Cardiac fibroblast (primary cell): ENCODE data around the gene PLXDC1.

Experiments
- DNase-seq, 2 donors: peaks; one replicate each; pipeline versions ENCODE4 v3.0.0 to v3.0.0-alpha.2; 2010; ENCODE audit warnings: low read depth in 2 of 2
- H3K4me3 ChIP-seq, 2 donors: replicated peaks in 1 of 2; 1 replicate in 1 of 2; 2 replicates in 1 of 2; pipeline ENCODE4 v1.5.1; 2011; ENCODE audit warnings: low read depth in 2 of 2, low read length in 2 of 2, mild to moderate bottlenecking in 2 of 2, moderate library complexity in 1 of 2
- CTCF ChIP-seq: IDR thresholded peaks from one replicate; pipeline ENCODE4 v1.5.1; 2011; ENCODE audit warnings: low read depth, mild to moderate bottlenecking, low read length, inconsistent platforms

The PLXDC1 gene

GRCh38 chr17:39077252-39077651, 74.2 kb downstream of the PLXDC1 start:
- no peak overlapping the region for H3K4me3 ChIP-seq
- TF ChIP-seq CTCF, result no peak
- DNase-seq, result no peak

GRCh38 chr17:39074676-39075075, 76.8 kb downstream of the PLXDC1 start:
- H3K4me3 ChIP-seq, result no peak overlapping the region
- TF ChIP-seq CTCF, result no peak
- DNase-seq, result no peak

DNA sequence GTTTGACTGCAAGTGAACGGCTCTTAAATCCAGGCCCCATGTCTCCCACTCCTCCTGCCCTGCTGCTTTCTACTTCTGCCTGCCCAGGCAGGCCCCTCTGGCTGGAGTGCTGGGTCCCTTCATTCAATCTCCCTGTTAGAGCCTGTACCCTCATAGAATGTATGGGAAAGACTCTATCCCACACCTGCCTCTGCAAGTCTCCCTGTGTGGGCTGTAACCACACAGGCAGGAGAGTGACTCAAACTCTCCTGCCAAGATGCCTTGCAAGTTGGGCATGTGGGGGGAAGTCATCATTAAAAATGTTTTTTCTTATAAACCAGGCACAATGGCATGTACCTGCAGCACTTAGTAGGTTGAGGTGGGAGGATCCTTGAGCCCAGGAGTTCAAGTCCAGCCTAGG, 77.5 kb downstream of the PLXDC1 start:
- no peak overlapping the region for H3K4me3 ChIP-seq
- no peak for DNase-seq
- no peak for TF ChIP-seq CTCF

DNA sequence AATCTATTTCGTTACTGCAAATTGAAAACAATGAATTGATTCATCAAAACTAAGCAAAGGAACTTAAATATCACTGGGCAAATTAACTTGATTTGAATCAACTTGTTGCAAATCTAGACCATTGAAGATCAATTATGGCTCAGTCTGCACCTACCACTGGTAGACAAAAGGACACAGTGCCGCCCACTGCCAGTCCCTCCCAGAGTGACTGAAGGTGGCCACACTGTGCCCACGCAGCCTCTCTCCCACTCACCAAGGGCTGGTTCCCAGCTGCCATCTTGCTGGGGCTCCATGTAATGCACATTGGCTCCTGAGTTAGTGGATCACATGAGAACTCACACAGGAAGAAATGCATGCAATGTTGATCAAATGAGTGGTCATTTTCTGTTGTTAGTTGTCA, 78.1 kb downstream of the PLXDC1 start:
- no peak overlapping the region for H3K4me3 ChIP-seq
- no peak for DNase-seq
- no peak for TF ChIP-seq CTCF

DNA sequence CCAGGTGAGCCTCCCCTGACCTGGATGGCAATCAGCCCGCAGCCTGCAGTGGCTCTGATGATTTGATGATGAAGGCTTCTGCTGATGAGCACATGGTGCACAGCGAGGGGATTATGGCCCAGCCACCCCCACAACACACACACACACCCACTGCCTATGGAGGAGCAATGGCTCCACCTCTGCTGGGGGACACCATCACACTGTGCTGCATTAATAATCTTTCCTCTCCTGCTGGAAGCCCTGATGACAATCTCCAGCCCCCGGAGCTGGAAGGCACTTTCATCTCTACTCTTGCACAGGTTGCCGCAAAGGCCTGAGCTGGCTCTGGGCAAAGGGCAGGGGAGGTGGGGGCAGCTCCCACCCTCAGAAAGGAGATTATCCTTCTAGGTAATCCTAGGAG, 79.9 kb downstream of the PLXDC1 start:
- no peak overlapping the region for H3K4me3 ChIP-seq
- TF ChIP-seq CTCF, result no peak
- no peak for DNase-seq

GRCh38 chr17:39069114-39069756, 82.2 kb downstream of the PLXDC1 start:
- DNase-seq, result peak; percentile 70 to 74
- H3K4me3 ChIP-seq, result no peak overlapping the region
- peak; percentile 78 for TF ChIP-seq CTCF

- DNase-seq, result no peak
- TF ChIP-seq CTCF, result no peak
- H3K4me3 ChIP-seq, result no peak overlapping the region
Observed at GRCh38 chr17:39064819-39065218, 86.6 kb downstream of the PLXDC1 start.
